GM15510 (cell line): Measurements from ENCODE around the gene UBIAD1.

Experiments
- POLR2A ChIP-seq: IDR thresholded peaks from 3 replicates; pipeline ENCODE4 v1.6.1; 2011; ENCODE audit warnings: borderline replicate concordance; ENCODE audit not compliant: insufficient read length; ENCODE audit errors: extremely low read depth

Gene UBIAD1

DNA sequence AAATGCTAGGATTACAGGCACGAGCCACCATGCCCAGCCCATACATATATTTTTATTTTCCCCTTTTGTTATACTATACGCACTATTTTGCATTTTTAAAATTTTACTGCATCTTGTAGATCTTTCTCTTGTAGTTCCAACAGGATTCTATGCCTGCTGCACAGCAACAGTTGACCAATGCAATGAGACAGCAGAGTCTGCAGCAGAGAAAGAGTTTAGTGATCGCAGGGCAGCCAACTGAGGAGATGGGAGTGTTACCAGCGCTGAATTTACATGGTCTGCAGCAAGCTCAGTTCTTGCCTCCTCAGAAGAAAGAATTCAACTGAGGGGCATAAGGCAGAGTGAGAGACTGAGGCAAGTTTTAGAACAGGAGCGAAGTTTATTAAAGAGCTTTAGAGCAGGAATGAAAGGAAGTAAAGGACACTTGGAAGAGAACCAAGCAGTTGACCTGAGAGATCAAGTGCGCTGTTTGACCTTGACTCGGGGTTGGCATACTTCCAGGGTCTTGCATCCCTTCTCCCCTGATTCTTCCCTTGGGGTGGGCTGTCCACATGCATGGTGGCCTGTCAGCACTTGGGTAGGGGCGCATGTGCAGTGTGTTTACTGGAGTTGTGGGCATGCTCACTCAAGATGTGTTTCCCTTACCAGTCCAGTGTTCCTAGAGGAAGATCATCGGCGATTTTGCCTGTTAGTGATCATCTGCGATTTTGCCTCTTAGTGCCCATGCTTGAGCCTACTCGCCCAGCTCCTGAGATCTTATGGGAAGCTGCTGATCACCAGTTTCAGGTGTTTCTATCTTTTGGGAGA, 6.5 kb upstream of the UBIAD1 start:
- no peak for TF ChIP-seq POLR2A

DNA sequence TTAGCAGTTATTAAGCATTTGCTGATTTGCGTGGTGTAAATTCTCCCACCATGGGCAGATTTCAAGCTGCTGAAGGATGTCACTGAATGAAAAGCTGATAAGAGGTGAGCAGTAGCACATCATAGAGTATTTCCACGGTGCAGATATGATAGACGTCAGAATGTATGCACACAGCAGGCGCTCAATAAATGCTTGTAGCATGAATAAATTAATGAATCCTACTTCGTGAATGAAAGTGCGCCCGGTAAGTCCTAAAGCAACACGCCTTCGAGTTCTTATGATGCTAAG, 510 bp upstream of the UBIAD1 start:
- TF ChIP-seq POLR2A = no peak

DNA sequence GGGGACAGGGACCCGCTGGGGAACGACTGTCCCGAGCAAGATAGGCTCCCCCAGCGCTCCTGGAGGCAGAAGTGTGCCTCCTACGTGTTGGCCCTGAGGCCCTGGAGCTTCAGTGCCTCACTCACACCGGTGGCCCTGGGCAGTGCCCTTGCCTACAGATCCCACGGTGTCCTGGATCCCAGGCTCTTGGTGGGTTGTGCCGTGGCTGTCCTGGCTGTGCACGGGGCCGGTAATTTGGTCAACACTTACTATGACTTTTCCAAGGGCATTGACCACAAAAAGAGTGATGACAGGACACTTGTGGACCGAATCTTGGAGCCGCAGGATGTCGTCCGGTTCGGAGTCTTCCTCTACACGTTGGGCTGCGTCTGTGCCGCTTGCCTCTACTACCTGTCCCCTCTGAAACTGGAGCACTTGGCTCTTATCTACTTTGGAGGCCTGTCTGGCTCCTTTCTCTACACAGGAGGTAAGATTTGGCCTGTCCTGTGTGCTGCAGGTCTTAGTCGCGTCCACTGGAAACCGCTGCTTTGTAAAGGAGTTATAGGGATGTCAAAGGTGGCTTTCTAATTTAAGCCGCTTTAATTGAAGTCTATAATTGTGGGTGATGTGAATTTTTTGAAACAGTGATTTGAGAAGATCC, 717 bp downstream of the UBIAD1 start:
- no peak for TF ChIP-seq POLR2A

DNA sequence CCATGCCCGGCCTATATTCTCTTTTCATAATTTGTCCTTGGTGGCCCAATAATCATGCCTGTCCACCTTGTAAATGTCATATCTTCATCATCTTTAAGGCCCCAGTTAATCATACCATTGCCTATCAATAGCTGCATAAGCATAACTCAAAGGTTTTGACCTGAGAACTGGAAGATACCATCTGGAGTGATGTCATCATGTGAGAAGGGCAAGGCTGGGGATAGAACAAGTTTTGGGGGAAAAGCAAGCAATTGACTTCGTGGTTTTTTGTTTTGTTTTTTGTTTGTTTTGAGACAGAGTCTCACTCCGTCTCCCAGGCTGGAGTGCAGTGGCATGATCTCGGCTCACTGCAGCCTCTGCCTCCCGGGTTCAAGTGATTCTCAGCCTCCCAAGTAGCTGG, 6.2 kb downstream of the UBIAD1 start:
- TF ChIP-seq POLR2A = no peak

DNA sequence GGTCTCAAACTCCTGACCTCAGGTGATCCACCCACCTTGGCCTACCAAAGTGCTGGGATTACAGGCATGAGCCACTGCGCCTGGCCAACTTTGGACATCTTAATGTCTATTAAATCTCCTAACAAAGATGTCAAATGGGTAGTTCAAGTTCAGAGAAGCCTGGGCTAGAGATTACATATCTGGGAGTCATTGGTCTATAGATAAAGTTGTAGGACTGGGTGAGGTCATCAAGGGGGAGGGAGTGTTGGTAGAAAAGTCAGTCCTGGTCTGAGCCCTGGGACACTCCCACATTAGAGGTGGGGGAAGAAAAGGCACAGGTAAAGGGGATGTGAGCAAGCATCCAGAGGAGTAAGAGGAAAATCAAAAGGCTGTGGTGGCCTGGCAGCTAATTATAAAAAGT, 6.6 kb downstream of the UBIAD1 start:
- TF ChIP-seq POLR2A = no peak

DNA sequence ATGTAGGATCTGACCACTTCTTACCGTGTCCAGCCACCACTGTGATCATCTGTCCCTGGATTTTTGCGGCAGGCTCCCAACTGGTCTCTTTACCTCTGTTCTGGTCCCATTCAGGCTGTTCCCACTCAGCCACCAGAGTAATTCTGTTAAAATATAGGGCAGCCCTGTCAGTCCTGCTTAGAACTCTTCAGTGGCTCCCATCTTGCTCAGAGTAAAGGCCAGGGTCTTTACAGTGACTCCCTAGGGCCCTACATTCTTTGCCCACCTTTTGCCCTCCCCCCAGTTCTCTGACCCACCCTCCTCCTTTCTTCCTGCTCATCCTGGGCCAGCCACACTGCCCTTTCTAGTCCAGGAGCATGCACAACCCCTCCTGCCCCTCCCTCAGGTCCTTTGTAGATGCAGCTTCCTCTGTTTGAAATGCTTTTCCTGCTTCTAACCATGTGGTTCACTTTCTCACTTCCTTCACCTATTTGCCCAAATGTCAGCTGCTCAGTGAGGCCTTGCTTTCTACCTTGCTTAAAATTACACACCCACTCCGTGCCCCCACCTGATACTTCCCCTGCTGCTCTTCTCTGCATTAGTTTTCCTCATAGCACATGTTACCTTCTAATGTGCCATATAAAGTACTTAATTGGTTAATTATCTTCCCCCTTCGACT, 7.8 kb downstream of the UBIAD1 start:
- no peak for TF ChIP-seq POLR2A

DNA sequence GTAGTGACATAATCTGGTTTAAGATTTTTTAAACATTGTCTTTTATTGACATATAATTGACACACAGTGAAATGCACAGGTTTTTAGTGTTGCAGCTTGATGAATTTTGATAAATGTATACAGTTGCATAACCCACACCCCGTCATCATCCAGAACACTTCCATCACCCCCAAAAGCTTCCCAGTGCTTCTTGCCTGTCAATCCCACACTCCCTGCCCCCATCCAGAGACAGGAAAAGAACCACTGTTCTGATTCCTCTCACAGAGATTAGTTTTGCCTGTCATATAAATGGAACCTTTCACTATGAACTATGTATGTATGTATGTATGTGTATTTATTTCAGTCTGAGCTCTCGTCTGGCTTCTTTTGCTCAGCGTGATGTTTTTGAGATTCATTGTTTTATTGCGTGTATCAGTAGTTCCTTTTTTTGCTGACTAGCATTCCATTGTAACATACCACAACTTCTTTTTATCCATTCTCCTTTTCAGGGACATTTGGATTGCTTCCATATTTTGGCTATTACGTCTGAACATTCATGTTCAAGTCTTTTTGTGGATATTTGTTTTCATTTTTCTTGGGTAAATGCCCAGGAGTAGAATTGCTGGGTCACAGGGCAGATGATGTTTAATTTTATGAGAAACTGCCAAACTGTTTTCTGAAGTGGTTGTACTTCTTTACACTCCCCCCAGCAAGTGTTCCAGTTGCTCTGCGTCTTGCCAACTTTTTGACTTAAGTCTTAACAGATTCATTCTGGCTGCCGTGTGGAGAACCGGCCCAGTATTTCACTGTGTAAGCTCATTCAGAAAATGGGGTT, 8.7 kb downstream of the UBIAD1 start:
- no peak for TF ChIP-seq POLR2A

DNA sequence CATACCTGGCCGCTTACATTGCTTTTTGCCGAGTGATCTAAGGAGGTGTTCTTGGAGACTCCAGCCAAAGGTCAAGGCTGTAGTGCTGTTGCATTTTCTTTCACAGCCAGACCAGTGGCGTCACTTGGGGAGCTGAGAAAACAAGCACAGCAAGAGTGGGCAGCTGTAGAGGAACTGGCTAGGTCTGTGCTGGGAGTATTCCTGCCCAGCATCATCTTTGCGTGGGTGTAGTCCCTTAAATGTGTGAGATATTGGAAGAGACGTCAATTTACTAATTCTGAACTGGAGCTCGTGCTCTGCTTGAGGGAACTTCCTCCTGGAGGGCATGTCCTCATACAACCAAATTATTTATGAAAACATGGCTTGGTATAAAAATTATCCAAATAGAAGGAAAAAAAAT, 10.2 kb downstream of the UBIAD1 start:
- TF ChIP-seq POLR2A = no peak

DNA sequence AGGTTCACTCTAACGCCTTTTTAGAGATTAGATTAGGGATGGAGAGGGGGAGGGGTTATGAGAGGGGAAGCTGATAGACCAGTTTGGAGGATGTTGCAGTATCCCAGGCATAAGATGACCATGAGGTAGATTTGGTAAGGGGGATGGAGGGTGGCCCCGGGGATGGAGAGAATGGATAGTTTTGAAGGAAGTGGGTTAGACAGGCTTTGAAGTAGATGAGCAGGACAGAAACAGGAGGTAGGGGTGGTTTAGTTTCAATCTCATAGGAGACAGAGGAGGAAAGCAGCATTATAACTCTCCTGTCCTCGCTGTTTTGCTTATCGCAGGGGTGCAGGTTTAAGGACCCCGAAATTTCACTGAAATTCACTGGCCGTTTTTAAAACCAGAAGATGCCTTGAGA, 11.8 kb downstream of the UBIAD1 start:
- TF ChIP-seq POLR2A = no peak

DNA sequence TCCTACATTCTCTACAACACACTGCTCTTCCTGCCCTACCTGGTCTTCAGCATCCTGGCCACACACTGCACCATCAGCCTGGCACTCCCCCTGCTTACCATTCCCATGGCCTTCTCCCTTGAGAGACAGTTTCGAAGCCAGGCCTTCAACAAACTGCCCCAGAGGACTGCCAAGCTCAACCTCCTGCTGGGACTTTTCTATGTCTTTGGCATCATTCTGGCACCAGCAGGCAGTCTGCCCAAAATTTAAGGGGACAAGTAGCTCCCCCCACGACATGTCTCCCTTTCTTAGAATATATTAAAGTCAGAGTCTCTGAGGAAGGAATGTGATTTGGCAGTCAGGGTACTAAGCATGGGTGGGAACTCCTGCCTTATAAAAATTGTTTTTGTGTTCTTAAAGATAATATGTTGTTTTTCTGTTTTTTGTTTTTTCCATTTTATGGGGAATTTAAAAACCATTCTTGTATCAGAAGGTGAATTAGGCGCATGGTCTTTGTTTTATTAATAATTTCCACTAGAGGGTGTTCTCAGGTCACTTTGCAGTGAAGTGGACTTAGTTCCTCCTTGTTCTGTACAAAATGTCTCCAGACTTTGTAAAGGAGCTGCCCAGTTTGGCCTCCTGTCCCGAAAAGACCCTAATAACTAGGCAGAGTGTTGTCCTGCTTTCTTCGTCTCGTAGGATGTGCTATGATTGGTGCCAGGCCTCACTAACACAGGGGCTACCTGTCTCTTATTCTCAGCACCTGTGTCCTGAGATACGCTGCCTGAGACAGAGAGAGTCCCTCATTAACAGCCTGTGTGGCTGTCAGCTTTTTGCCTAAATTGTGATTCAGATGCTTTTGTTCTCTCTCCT, 13.1 kb downstream of the UBIAD1 start:
- TF ChIP-seq POLR2A = no peak

DNA sequence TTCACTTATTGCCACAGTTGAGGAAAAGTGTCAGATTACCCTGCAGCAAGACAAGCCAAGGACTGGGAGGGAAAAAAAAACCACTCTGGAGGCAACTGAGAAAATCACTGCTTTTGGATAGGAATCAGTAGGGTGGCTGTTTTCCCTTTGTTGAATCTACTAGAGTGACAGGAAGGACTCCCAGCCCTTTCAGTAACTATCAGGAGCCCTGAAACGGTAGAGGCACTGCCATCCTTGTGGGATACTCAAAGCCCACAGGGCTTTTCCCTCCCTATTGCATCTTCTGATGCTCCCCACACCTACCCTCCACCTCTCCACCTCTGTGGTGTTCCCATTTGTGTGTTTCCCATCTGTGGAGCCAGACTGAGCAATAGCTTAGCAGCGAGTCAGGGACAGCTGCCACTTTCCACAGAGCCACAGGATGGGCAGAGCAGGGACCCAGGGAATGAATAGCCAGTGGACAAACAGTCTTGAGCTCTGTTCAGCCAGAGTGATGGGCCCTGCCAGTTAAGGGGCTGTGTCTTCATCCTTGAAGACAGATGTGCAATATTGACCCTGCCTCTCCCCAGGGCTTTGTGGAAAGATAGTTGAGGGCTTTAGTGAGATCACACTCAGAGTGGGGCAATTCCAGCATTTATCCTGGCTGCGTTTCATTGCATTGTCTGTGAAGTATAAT, 13.9 kb downstream of the UBIAD1 start:
- TF ChIP-seq POLR2A = no peak

DNA sequence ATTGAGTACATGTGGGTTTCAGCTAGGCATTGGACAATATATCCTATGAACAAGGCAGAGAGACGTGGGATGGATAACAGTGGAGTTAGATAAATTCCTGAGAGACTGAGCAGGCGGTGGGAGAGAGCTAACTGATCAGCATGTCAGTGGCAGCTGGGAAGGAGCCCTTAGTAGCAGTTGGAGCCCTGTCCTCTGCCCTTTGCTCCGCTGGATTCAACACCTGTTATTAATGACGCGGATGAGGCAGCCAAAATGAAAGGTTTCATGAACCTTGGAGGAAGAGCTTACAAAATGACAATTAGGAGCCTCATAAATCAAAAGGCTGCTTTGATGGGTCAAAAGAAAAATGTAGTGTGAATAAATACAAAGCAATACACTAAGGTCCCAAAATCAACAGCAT, 16.1 kb downstream of the UBIAD1 start:
- TF ChIP-seq POLR2A = no peak

DNA sequence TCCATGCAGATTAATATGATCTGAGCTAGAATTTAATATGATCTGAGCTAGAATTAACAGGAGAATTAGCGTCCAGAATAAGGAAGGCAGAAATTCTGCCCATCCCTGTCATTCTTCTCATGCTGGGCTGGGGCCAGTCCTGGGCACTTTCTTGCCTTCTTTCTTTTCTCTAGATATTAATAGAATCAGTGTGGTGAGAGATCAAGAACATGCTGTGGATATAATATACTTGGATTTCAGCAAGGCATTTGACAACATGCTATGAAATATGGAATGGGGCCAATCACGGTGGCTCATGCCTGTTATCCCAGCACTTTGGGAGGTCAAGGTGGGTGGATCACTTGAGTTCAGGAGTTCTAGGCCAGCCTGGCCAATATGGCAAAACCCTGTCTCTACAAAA, 18.1 kb downstream of the UBIAD1 start:
- TF ChIP-seq POLR2A = no peak

DNA sequence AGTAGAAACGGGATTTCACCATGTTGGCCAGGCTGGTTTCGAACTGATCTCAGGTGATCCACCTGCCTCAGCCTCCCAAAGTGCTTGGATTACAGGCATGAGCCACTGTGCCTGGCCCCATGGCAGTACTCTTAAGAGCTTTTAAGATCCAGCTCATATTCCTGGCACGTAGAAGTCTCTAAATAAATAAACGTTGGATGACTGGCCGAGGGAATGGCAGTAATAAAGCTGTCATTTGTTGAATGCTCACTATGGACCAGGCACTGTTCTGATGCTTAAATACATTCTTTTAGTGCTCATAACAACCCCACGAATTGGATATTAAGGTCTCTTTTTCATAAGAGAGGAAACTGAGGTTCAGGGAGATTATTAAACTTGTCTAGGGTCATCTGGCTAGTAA, 20.9 kb downstream of the UBIAD1 start:
- TF ChIP-seq POLR2A = no peak
